SH-SY5Y (cell line): ENCODE data around the gene PDE1C.

ENCODE experiments used
- GATA2 ChIP-seq: IDR thresholded peaks from 2 replicates; pipeline ENCODE4 v1.6.1; 2011; ENCODE audit warnings: mild to moderate bottlenecking, low read depth, low read length
- GATA3 ChIP-seq: IDR thresholded peaks from 2 replicates; pipeline ENCODE4 v1.6.1; 2011; ENCODE audit warnings: low read depth, mild to moderate bottlenecking, low read length, moderate library complexity

DNA sequence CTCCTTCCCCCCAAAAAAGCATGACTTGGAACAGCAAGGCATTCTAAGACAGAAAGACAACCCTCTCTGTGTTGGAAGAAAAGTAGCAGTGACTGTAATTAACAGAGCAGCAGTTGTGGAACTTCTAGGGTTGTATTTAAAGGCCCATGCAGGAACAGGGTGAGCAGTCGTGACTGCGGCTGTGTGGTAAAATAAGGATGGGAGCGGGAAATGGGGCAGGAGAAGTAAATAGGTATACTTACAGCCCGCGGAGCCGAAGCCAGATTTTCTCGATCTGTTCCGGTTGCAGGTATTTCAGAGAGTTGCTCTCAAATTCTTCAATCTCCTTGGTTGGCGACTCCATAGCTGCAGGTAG, 179 bp downstream of the PDE1C start:
- TF ChIP-seq GATA2 = no peak
- TF ChIP-seq GATA3 = no peak
